ENCODE results near the gene TMEM19. TPM values are rescaled to one million over a fixed set of nuclear protein-coding genes. Genes with fewer than 3 reads are reported as not detected.

Gene TMEM19
- total RNA-seq, 1 experiment from 2014 or later = 39.5 TPM

GRCh38 chr12:71639341-71639760, 46.5 kb upstream of the TMEM19 start:
- Histone ChIP-seq H3K79me2 (ENCODE audit: low read depth) (no peaks in the 10 kb centered on the region), H3K4me3 (no peak overlapping the region), H3K4me2 (no peak overlapping the region), H3K36me3 (ENCODE audit: low read depth) (peaks cover 38% of the 10 kb centered on the region), H3K9me2 (ENCODE audit: insufficient read depth) (no peaks in the 10 kb centered on the region), H4K20me1 (ENCODE audit: insufficient read depth) (peaks cover 17% of the 10 kb centered on the region), H2AFZ (no peak overlapping the region), H3K27ac (no peak overlapping the region), H3K27me3 (ENCODE audit: insufficient read depth, low read depth) (no peaks in the 10 kb centered on the region), H3K9me3 (ENCODE audit: insufficient read depth, low read depth) (no peaks in the 10 kb centered on the region), H3F3A (ENCODE audit: insufficient read depth, low read depth) (peaks cover 15% of the 10 kb centered on the region; the same call in 1 of the 2 replicates), H3K4me1 (replicated peaks; ENCODE audit: insufficient read depth) (no peaks in the 10 kb centered on the region)
- no TSS peak for BruUV-seq (replicated peaks)
- TF ChIP-seq EZH2 (IDR thresholded peaks at IDR 0.05; ENCODE audit: low read depth) = no peak
- TF ChIP-seq, protein P1, sequence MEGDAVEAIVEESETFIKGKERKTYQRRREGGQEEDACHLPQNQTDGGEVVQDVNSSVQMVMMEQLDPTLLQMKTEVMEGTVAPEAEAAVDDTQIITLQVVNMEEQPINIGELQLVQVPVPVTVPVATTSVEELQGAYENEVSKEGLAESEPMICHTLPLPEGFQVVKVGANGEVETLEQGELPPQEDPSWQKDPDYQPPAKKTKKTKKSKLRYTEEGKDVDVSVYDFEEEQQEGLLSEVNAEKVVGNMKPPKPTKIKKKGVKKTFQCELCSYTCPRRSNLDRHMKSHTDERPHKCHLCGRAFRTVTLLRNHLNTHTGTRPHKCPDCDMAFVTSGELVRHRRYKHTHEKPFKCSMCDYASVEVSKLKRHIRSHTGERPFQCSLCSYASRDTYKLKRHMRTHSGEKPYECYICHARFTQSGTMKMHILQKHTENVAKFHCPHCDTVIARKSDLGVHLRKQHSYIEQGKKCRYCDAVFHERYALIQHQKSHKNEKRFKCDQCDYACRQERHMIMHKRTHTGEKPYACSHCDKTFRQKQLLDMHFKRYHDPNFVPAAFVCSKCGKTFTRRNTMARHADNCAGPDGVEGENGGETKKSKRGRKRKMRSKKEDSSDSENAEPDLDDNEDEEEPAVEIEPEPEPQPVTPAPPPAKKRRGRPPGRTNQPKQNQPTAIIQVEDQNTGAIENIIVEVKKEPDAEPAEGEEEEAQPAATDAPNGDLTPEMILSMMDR (conservative IDR thresholded peaks at IDR 0.05) = peak; percentile 31; the same call in 1 of the 2 replicates
- DNase-seq = no peak
- intact Hi-C loops (cut with micrococcal nuclease; ENCODE audit: unreplicated experiment) = loop anchor here (5.0 to 10.0 kb wide), 3 partner anchors 108 to 425 kb away; no protein-coding TSS in a partner anchor
- POLR2A ChIA-PET (ENCODE audit: unreplicated experiment) = no interaction called here
- CTCF ChIA-PET = interaction anchor here (0.6 kb wide), 1 partner anchor 108 kb away, joined by 3 read pairs; no protein-coding TSS in a partner anchor

DNA sequence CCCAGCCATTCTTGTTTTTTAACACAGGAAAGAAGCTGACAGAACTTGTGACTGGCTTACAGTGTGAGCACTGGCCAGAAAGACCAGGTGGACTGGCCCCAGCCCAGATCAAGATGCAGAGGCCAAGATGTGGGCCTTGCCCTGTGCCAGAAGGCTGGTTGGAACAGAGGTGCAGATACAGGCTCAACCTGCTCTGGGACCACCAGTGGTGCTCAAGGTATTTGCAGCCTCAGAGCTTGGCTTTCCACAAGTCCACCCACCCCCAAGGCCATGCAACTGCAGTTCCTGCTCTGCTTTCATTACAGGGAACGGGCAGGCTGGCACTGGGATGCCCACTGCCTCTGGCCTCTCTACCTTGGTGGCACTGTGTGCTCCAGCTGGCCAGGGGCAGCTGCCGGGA, 45.6 kb upstream of the TMEM19 start:
- intact Hi-C loops (cut with micrococcal nuclease; ENCODE audit: unreplicated experiment) = no loop called here
- H3K4me1 ChIP-seq (replicated peaks; ENCODE audit: insufficient read depth) = no peaks in the 10 kb centered on the region
- CTCF ChIA-PET = no interaction called here

GRCh38 chr12:71641390-71641789, 44.5 kb upstream of the TMEM19 start:
- Histone ChIP-seq H4K20me1 (ENCODE audit: insufficient read depth) (peaks cover 14% of the 10 kb centered on the region; the same call in 1 of the 2 replicates), H3K79me2 (ENCODE audit: low read depth) (no peaks in the 10 kb centered on the region), H3K4me3 (no peak overlapping the region), H3K4me2 (no peak overlapping the region), H3K27me3 (ENCODE audit: insufficient read depth, low read depth) (no peaks in the 10 kb centered on the region), H3F3A (ENCODE audit: insufficient read depth, low read depth) (peaks cover 12% of the 10 kb centered on the region; the same call in 1 of the 2 replicates), H2AFZ (no peak overlapping the region), H3K9me2 (ENCODE audit: insufficient read depth) (no peaks in the 10 kb centered on the region), H3K27ac (no peak overlapping the region), H3K36me3 (ENCODE audit: low read depth) (peaks cover 39% of the 10 kb centered on the region), H3K4me1 (replicated peaks; ENCODE audit: insufficient read depth) (no peaks in the 10 kb centered on the region), H3K9me3 (ENCODE audit: insufficient read depth, low read depth) (no peaks in the 10 kb centered on the region)
- TF ChIP-seq, protein P1 (conservative IDR thresholded peaks at IDR 0.05) = no peak
- TF ChIP-seq EZH2 (IDR thresholded peaks at IDR 0.05; ENCODE audit: low read depth) = no peak
- BruUV-seq (replicated peaks) = no TSS peak
- DNase-seq = no peak
- intact Hi-C loops (cut with micrococcal nuclease; ENCODE audit: unreplicated experiment) = no loop called here
- POLR2A ChIA-PET (ENCODE audit: unreplicated experiment) = no interaction called here
- CTCF ChIA-PET = no interaction called here

More for the DNA sequence above, 45.6 kb upstream of the TMEM19 start:
- POLR2A ChIA-PET (ENCODE audit: unreplicated experiment) = no interaction called here
- Histone ChIP-seq H3K4me2 (no peak overlapping the region), H2AFZ (no peak overlapping the region), H3K36me3 (ENCODE audit: low read depth) (peaks cover 39% of the 10 kb centered on the region), H3K9me3 (ENCODE audit: insufficient read depth, low read depth) (no peaks in the 10 kb centered on the region), H3K79me2 (ENCODE audit: low read depth) (no peaks in the 10 kb centered on the region), H3F3A (ENCODE audit: insufficient read depth, low read depth) (peaks cover 14% of the 10 kb centered on the region; the same call in 1 of the 2 replicates), H3K27me3 (ENCODE audit: insufficient read depth, low read depth) (no peaks in the 10 kb centered on the region), H3K4me3 (no peak overlapping the region), H3K9me2 (ENCODE audit: insufficient read depth) (no peaks in the 10 kb centered on the region), H4K20me1 (ENCODE audit: insufficient read depth) (peaks cover 16% of the 10 kb centered on the region), H3K27ac (no peak overlapping the region)
- DNase-seq = no peak
- BruUV-seq (replicated peaks) = no TSS peak
- TF ChIP-seq, protein P1 (conservative IDR thresholded peaks at IDR 0.05) = no peak
- no peak for TF ChIP-seq EZH2 (IDR thresholded peaks at IDR 0.05; ENCODE audit: low read depth)
